ENCODE data around the gene WRAP53. TPM values are rescaled to one million over a fixed set of nuclear protein-coding genes. Genes with fewer than 3 reads are reported as not detected.

Gene WRAP53
- polyA plus RNA-seq, 3 donors, result 6.3 to 9.8 (median 9.1) TPM

GRCh38 chr17:7707446-7707845, 19.2 kb downstream of the WRAP53 start:
- H3K9ac ChIP-seq (ENCODE audit: insufficient read depth, low read length, poor library complexity, severe bottlenecking), result no peak overlapping the region
- H3K9me3 ChIP-seq (replicated peaks in 1 of 2; ENCODE audit: control insufficient read depth in 1 of 2, insufficient read depth in 1 of 2, low read length in 2 of 2), result peaks cover 0 to 12% of the 10 kb centered on the region in 2 donors
- no peaks in the 10 kb centered on the region for H4K20me1 ChIP-seq (ENCODE audit: insufficient read depth, low read length)
- Mint-ChIP-seq H3K9me3 (peaks cover 0 to 18% (median 6%) of the 10 kb centered on the region in 7 donors), H3K36me3 (peaks cover 23% of the 10 kb centered on the region in 2 donors), H3K27ac (peak overlapping the region in 1 of 7 donors; percentile 70), H3K4me1 (peaks cover 27% of the 10 kb centered on the region), H3K4me3 (peak overlapping the region in 1 of 2 donors; percentile 70), H3K27me3 (ENCODE audit: low read depth in 3 of 3) (peaks cover 47 to 80% (median 56%) of the 10 kb centered on the region in 3 donors)
- TF ChIP-seq CTCF (IDR thresholded peaks at IDR 0.05), result no peak
- peaks cover 11 to 23% of the 10 kb centered on the region in 2 donors for H3K4me1 ChIP-seq (ENCODE audit: control insufficient read depth in 1 of 2, insufficient read depth in 2 of 2, low read length in 2 of 2)
- peaks cover 0 to 9% of the 10 kb centered on the region in 2 donors for H3K36me3 ChIP-seq (replicated peaks in 1 of 2; ENCODE audit: control insufficient read depth in 1 of 2, insufficient read depth in 2 of 2, low read length in 2 of 2)
- no peaks in the 10 kb centered on the region for H3K79me2 ChIP-seq (ENCODE audit: insufficient read depth, low read length)
- peaks cover 25 to 56% of the 10 kb centered on the region in 2 donors for H3K27me3 ChIP-seq (ENCODE audit: control insufficient read depth in 2 of 2, insufficient read depth in 2 of 2, low read length in 2 of 2)
- no peak overlapping the region for H2AFZ ChIP-seq (ENCODE audit: insufficient read depth, low read depth, low read length, poor library complexity, severe bottlenecking)
- H3K4me3 ChIP-seq (replicated peaks in 1 of 3; ENCODE audit: low read depth in 2 of 3, low read length in 3 of 3), result no peak overlapping the region
- peak in 1 of 3 donors; percentile 4 for DNase-seq
- intact Hi-C loops (cut with micrococcal nuclease), result no loop called here
- no peak overlapping the region for H3K27ac ChIP-seq (ENCODE audit: low read depth in 1 of 2, low read length in 2 of 2)
- 87% methylated on average over 6 of the region's 9 CpGs for WGBS (ENCODE audit: insufficient coverage)
- no peak overlapping the region for H3K4me2 ChIP-seq (replicated peaks; ENCODE audit: extremely low read depth, low read length, poor library complexity, severe bottlenecking)

GRCh38 chr17:7707858-7708750, 19.8 kb downstream of the WRAP53 start:
- H3K27me3 Mint-ChIP-seq (ENCODE audit: low read depth in 3 of 3), result peaks cover 45 to 83% (median 56%) of the 10 kb centered on the region in 3 donors
- H3K9me3 Mint-ChIP-seq, result peaks cover 0 to 18% (median 6%) of the 10 kb centered on the region in 7 donors
- peak overlapping the region in 1 of 7 donors; percentile 18 for H3K27ac Mint-ChIP-seq

More at GRCh38 chr17:7707858-7708750, 19.8 kb downstream of the WRAP53 start:
- peaks cover 11 to 23% of the 10 kb centered on the region in 2 donors for H3K4me1 ChIP-seq (ENCODE audit: control insufficient read depth in 1 of 2, insufficient read depth in 2 of 2, low read length in 2 of 2)
- peaks cover 27% of the 10 kb centered on the region for H3K4me1 Mint-ChIP-seq
- H3K4me2 ChIP-seq (replicated peaks; ENCODE audit: extremely low read depth, low read length, poor library complexity, severe bottlenecking), result no peak overlapping the region
- peaks cover 16 to 17% of the 10 kb centered on the region in 2 donors for H3K36me3 Mint-ChIP-seq
- H2AFZ ChIP-seq (ENCODE audit: insufficient read depth, low read depth, low read length, poor library complexity, severe bottlenecking), result no peak overlapping the region
- no peaks in the 10 kb centered on the region for H4K20me1 ChIP-seq (ENCODE audit: insufficient read depth, low read length)
- H3K27me3 ChIP-seq (ENCODE audit: control insufficient read depth in 2 of 2, insufficient read depth in 2 of 2, low read length in 2 of 2), result peaks cover 25 to 61% of the 10 kb centered on the region in 2 donors
- DNase-seq, result no peak
- no peak overlapping the region for H3K27ac ChIP-seq (ENCODE audit: low read depth in 1 of 2, low read length in 2 of 2)
- no peak overlapping the region for H3K9ac ChIP-seq (ENCODE audit: insufficient read depth, low read length, poor library complexity, severe bottlenecking)
- peak overlapping the region in 1 of 2 donors; percentile 70 for H3K4me3 Mint-ChIP-seq
- no peak overlapping the region for H3K4me3 ChIP-seq (replicated peaks in 1 of 3; ENCODE audit: low read depth in 2 of 3, low read length in 3 of 3)
- WGBS (ENCODE audit: insufficient coverage), result 90% methylated on average over 16 of the region's 22 CpGs
- H3K36me3 ChIP-seq (replicated peaks in 1 of 2; ENCODE audit: control insufficient read depth in 1 of 2, insufficient read depth in 2 of 2, low read length in 2 of 2), result peaks cover 0 to 3% of the 10 kb centered on the region in 2 donors
- no peak for TF ChIP-seq CTCF (IDR thresholded peaks at IDR 0.05)
- H3K79me2 ChIP-seq (ENCODE audit: insufficient read depth, low read length), result no peaks in the 10 kb centered on the region
- H3K9me3 ChIP-seq (replicated peaks in 1 of 2; ENCODE audit: control insufficient read depth in 1 of 2, insufficient read depth in 1 of 2, low read length in 2 of 2), result peaks cover 0 to 12% of the 10 kb centered on the region in 2 donors
- intact Hi-C loops (cut with micrococcal nuclease), result no loop called here

Data from CD14-positive monocyte (primary cell).